GM20431 (cell line): ENCODE measurements around the gene SH3BGR.
"Not testable (repeated sequence)": the region's sequence is repeated elsewhere in the genome, so short reads cannot be mapped to it uniquely, and the experiment has no call there.

Experiments
- in situ Hi-C: fragments of 300-500 bp; cut with MseI, MboI; formaldehyde crosslinking; loops from one replicate; pipeline ENCODE4 v1.15.0; 2020; ENCODE audit warnings: low sequenced_read_pairs; ENCODE audit not compliant: unreplicated experiment

Gene SH3BGR

DNA sequence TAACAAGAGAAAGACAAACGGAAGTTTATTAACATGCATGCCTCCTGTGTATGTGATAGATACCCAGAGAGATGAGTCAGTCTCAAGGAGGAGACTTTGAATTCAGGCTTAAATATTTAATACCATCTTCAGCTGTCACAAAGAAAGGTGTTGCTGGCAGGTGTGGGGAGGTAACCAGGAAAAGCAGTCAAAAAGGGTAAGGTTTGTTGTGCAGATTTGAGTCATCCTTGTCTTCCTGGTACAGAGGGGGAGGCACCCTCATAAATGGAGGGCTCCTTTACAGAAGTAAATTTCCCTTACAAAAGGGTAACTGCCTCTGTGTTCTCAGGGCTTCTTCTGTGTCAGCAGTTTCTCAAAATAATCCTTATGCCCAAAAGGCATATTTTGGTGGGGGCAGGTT lies 85.8 kb downstream of the SH3BGR start:
- in situ Hi-C loops: no loop called here

GRCh38 chr21:39538453-39539042 lies 86.8 kb downstream of the SH3BGR start:
- in situ Hi-C loops: no loop called here

DNA sequence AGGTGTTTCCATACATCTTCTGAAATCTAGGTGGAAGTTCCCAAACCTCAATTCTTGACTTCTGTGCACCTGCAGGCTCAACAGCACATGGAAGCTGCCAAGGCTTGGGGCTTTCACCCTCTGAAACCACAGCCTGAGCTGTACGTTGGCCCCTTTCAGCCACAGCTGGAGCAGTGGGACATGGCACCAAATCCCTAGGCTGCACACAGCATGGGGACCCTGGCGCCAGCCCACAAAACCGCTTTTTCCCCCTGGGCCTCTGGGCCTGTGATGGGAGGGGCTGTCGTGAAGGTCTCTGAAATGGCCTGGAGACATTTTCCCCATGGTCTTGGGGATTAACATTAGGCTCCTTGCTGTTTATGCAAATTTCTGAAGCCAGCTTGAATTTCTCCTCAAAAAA lies 88.6 kb downstream of the SH3BGR start:
- in situ Hi-C loops: not testable (repeated sequence)

DNA sequence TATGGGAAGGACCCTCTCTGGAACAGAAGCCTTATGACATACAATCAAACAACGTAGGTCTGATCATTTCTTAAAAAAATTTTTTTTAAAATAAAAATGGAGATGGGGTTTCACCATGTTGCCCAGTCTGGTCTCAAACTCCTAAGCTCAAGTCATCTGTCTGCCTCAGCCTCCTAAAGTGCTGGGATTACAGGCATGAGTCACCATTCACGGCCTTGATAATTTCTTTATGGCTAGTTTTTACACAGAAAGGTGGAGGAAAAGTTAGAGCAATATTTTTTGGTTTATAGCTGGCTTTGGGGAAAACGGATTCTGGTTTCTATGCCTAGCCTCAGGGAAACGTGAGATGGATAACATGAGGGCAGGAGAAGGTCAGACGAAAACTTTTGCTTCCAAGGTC lies 91.0 kb downstream of the SH3BGR start:
- in situ Hi-C loops: no loop called here

DNA sequence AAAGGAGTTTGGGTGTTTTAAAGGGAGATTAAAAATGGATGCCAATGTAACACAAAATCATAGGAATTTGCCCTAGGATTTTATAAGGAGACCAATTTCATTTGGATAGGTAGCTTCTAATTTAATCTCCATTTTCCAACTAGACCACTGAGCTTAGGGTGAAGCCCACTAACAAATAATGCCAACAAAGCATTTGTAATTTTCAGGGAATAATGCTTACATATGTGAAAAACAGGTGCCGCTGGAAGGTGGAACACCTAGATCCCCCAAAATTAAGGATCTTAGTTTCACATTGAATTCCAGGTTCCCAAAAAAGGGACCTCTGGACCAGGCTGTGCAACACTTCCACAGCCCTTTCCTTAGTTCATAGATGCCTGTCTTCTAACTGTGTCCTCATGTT lies 94.8 kb downstream of the SH3BGR start:
- in situ Hi-C loops: no loop called here

GRCh38 chr21:39552856-39553255 lies 101.1 kb downstream of the SH3BGR start:
- in situ Hi-C loops: no loop called here

DNA sequence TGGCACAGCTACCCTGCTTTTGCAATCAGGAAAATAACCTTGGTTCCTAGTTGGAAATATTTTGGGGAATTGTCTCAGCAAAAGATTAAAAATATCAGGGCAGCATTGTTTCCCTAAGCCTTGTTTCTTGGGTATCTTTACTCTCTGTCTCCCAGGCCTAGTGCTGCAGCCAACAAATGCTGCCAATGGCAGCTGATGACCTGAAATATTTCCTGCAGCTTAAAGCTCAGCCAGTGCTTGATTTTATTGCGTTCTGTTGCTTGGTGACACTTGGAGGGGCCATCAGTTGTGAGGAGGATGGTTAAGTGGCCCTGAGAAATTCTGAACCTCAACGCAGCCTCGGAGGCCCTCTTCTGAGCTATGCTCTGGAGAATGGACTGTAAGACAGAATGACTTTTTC lies 101.6 kb downstream of the SH3BGR start:
- in situ Hi-C loops: no loop called here

GRCh38 chr21:39555911-39556590 lies 104.3 kb downstream of the SH3BGR start:
- in situ Hi-C loops: no loop called here

- in situ Hi-C loops: no loop called here
These were observed 107.7 kb downstream of the SH3BGR start for GRCh38 chr21:39559511-39559910.

- in situ Hi-C loops: no loop called here
These were observed 109.4 kb downstream of the SH3BGR start for GRCh38 chr21:39561140-39561539.

- in situ Hi-C loops: no loop called here
These were observed 111.3 kb downstream of the SH3BGR start for GRCh38 chr21:39562791-39563770.

DNA sequence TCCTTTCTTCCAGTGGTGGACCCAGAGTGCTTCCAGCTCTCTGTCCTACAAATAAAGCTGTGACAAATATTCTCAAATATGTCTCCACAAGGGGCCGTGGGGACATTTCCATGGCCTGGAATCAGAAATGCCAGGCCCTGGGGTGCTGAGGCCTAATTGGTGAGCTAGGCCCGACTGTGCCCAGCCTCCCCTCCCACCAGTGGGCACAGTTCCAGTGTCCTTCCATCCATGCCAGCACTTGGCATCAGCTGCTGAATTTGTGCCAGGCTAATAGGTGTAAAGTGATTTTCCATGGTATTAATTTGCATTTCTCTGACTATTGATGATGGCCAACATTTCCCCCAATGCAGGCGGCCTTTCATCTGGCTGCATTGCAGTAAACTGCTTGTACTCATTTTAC lies 112.4 kb downstream of the SH3BGR start:
- in situ Hi-C loops: no loop called here
